ENCODE data around the gene CNPY2. TPM values are rescaled to one million over a fixed set of nuclear protein-coding genes. Genes with fewer than 3 reads are reported as not detected.
A peak's percentile ranks its signal among the peaks of the same experiment; 100 is the strongest.

The CNPY2 gene
- total and polyA plus RNA-seq, 2 donors (not counting 3 experiments of a cell fraction or from before 2014, with no cell fraction given), result 183 to 256 TPM

- no peak for DNase-seq (ENCODE audit: low read depth, low spot score)
- H3K27ac ChIP-seq (ENCODE audit: insufficient read depth, low read depth, low read length), result no peak overlapping the region
- H3K9ac ChIP-seq (replicated peaks; ENCODE audit: extremely low read depth, insufficient read depth, low read length), result no peak overlapping the region
- H3K27me3 ChIP-seq (ENCODE audit: control insufficient read depth in 2 of 2, insufficient read depth in 2 of 2, low read length in 2 of 2), result no peaks in the 10 kb centered on the region
- dilution Hi-C loops (cut with MboI; ENCODE audit: extremely low pct_ligation_motif_present, low sequenced_read_pairs) (loop anchor here (10.0 kb wide), 1 partner anchor 63 kb away; no protein-coding TSS in a partner anchor), intact Hi-C loops (cut with micrococcal nuclease) (no loop called here)
- no peaks in the 10 kb centered on the region for H4K20me1 ChIP-seq (replicated peaks; ENCODE audit: control insufficient read depth, extremely low read depth, insufficient read depth, low read length)
- H3K9me1 ChIP-seq (replicated peaks; ENCODE audit: control insufficient read depth, extremely low read depth, insufficient read depth, low read length), result no peaks in the 10 kb centered on the region
- H3K4me3 ChIP-seq (replicated peaks in 1 of 3; ENCODE audit: insufficient read depth in 1 of 3, low read depth in 1 of 3, low read length in 3 of 3), result no peak overlapping the region
- POLR2A ChIA-PET, result no interaction called here
- no peaks in the 10 kb centered on the region for H3K9me3 ChIP-seq (replicated peaks; ENCODE audit: control insufficient read depth, insufficient read depth, low read length)
- peak; percentile 8 for FAIRE-seq
- TF ChIP-seq FOS (IDR thresholded peaks at IDR 0.05; ENCODE audit: borderline replicate concordance, insufficient read depth, low read length), result no peak
- TF ChIP-seq CTCF (IDR thresholded peaks at IDR 0.05; ENCODE audit: extremely low read depth in 1 of 2, insufficient read depth in 1 of 2, low read depth in 1 of 2, low read length in 2 of 2), result no peak
- TF ChIP-seq POLR2A (IDR thresholded peaks at IDR 0.05; ENCODE audit: low read depth, low read length), result no peak
- TF ChIP-seq EZH2 (IDR thresholded peaks at IDR 0.05; ENCODE audit: borderline replicate concordance, low read depth, low read length, severe bottlenecking), result no peak
- no peak for TF ChIP-seq POLR2AphosphoS5 (IDR thresholded peaks at IDR 0.05; ENCODE audit: insufficient read depth, low read depth, low read length)
- TF ChIP-seq JUN (IDR thresholded peaks at IDR 0.05; ENCODE audit: borderline replicate concordance, insufficient read depth, insufficient read length, low read depth), result no peak
- TF ChIP-seq MYC (IDR thresholded peaks at IDR 0.05; ENCODE audit: low read depth, low read length), result no peak
- TF ChIP-seq MAX (IDR thresholded peaks at IDR 0.05; ENCODE audit: insufficient read depth, insufficient read length), result no peak
- TF ChIP-seq GATA2 (IDR thresholded peaks at IDR 0.05; ENCODE audit: insufficient read depth, insufficient read length, low read depth, low read length), result no peak
- no peaks in the 10 kb centered on the region for H3K79me2 ChIP-seq (ENCODE audit: control insufficient read depth, insufficient read depth, low read length)
- H3K4me2 ChIP-seq (ENCODE audit: insufficient read depth, low read length), result no peak overlapping the region
- CTCF ChIA-PET, result interaction anchor here (0.9 to 1.7 kb wide), 3 partner anchors 19 to 123 kb away, joined by 3 read pairs; partner anchors contain the start of gene STAT2
- peaks cover 12 to 31% of the 10 kb centered on the region in 2 experiments for H3K36me3 ChIP-seq (ENCODE audit: control insufficient read depth in 2 of 2, extremely low read depth in 1 of 2, insufficient read depth in 2 of 2, low read length in 2 of 2)
- no peak overlapping the region for H2AFZ ChIP-seq (ENCODE audit: low read depth, low read length)
- BruUV-seq (replicated peaks), result no TSS peak
- no peaks in the 10 kb centered on the region for H3K4me1 ChIP-seq (ENCODE audit: control insufficient read depth, extremely low read depth, insufficient read depth, low read length)
Observed at GRCh38 chr12:56341616-56342015, 25.8 kb upstream of the CNPY2 start.
